Measurements from ENCODE around the gene GULP1.

DNA sequence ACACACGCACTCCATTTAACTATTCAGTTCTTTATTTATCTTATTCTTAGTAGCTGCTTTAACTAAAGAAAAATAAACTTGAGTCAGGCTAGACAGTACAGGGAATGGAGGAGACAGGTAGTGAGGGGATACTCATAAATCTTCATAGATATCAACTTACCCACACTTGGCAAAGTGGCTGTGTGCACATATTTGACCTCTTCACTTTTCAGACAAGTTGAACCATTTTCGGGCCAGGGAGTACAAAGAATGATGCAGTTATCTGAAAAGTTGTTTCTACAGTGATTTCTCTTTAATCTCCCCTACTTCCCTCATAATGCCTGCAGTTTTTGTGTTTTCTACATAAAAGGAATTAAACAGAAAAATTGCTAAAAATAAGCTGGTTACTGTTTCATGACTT lies 307.5 kb downstream of the GULP1 start:
- TF ChIP-seq EZH2 (IDR thresholded peaks at IDR 0.05; ENCODE audit: borderline replicate concordance, insufficient read depth, low read length, poor library complexity, severe bottlenecking) (no peak), RAD21 (conservative IDR thresholded peaks at IDR 0.05) (no peak)
- TF ChIP-seq, protein P1, sequence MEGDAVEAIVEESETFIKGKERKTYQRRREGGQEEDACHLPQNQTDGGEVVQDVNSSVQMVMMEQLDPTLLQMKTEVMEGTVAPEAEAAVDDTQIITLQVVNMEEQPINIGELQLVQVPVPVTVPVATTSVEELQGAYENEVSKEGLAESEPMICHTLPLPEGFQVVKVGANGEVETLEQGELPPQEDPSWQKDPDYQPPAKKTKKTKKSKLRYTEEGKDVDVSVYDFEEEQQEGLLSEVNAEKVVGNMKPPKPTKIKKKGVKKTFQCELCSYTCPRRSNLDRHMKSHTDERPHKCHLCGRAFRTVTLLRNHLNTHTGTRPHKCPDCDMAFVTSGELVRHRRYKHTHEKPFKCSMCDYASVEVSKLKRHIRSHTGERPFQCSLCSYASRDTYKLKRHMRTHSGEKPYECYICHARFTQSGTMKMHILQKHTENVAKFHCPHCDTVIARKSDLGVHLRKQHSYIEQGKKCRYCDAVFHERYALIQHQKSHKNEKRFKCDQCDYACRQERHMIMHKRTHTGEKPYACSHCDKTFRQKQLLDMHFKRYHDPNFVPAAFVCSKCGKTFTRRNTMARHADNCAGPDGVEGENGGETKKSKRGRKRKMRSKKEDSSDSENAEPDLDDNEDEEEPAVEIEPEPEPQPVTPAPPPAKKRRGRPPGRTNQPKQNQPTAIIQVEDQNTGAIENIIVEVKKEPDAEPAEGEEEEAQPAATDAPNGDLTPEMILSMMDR (IDR thresholded peaks at IDR 0.05; ENCODE audit: poor library complexity, severe bottlenecking), result no peak
- TF ChIP-seq, protein P2, sequence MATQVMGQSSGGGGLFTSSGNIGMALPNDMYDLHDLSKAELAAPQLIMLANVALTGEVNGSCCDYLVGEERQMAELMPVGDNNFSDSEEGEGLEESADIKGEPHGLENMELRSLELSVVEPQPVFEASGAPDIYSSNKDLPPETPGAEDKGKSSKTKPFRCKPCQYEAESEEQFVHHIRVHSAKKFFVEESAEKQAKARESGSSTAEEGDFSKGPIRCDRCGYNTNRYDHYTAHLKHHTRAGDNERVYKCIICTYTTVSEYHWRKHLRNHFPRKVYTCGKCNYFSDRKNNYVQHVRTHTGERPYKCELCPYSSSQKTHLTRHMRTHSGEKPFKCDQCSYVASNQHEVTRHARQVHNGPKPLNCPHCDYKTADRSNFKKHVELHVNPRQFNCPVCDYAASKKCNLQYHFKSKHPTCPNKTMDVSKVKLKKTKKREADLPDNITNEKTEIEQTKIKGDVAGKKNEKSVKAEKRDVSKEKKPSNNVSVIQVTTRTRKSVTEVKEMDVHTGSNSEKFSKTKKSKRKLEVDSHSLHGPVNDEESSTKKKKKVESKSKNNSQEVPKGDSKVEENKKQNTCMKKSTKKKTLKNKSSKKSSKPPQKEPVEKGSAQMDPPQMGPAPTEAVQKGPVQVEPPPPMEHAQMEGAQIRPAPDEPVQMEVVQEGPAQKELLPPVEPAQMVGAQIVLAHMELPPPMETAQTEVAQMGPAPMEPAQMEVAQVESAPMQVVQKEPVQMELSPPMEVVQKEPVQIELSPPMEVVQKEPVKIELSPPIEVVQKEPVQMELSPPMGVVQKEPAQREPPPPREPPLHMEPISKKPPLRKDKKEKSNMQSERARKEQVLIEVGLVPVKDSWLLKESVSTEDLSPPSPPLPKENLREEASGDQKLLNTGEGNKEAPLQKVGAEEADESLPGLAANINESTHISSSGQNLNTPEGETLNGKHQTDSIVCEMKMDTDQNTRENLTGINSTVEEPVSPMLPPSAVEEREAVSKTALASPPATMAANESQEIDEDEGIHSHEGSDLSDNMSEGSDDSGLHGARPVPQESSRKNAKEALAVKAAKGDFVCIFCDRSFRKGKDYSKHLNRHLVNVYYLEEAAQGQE (IDR thresholded peaks at IDR 0.05; ENCODE audit: borderline replicate concordance), result no peak

Measured in neural cell (in vitro differentiated cells).